Measurements from ENCODE around the gene CBX7. TPM values are rescaled to one million over a fixed set of nuclear protein-coding genes. Genes with fewer than 3 reads are reported as not detected.
A peak's percentile ranks its signal among the peaks of the same experiment; 100 is the strongest.

CBX7 gene
- total and polyA plus RNA-seq, 2 of the 4 experiments (the other 2 are of a cell fraction), result 0.90 to 3.6 TPM

- Histone ChIP-seq H3K4me1 (ENCODE audit: control insufficient read depth, insufficient read depth, low read length) (peaks cover 15% of the 10 kb centered on the region), H4K91ac (ENCODE audit: insufficient read depth, low read depth, low read length) (no peak overlapping the region; the same call in 1 of the 2 replicates), H2AFZ (replicated peaks; ENCODE audit: low read length, poor library complexity) (peak overlapping the region; percentile 66), H2AK5ac (ENCODE audit: low read depth, low read length) (no peak overlapping the region), H3K9me1 (ENCODE audit: insufficient read depth, low read length) (peaks cover 17% of the 10 kb centered on the region), H3K4me3 (ENCODE audit: insufficient read depth, low read depth, low read length) (no peak overlapping the region), H2BK120ac (ENCODE audit: low read depth, low read length) (no peak overlapping the region), H2AK9ac (replicated peaks; ENCODE audit: low read depth, low read length, poor library complexity) (no peak overlapping the region), H4K20me1 (ENCODE audit: insufficient read depth, low read length) (no peaks in the 10 kb centered on the region), H3K18ac (ENCODE audit: low read depth, low read length) (no peak overlapping the region), H3K4ac (ENCODE audit: low read depth, low read length) (no peak overlapping the region), H3K23ac (ENCODE audit: low read depth, low read length) (no peak overlapping the region), H3K4me2 (ENCODE audit: low read depth, low read length) (no peak overlapping the region), H3K14ac (replicated peaks; ENCODE audit: low read depth, low read length) (0 out of 2 replicates have a peak overlapping the region, but pooled peaks have one; percentile 37), H3K27me3 (ENCODE audit: control insufficient read depth, insufficient read depth, low read length) (no peaks in the 10 kb centered on the region), H4K8ac (ENCODE audit: low read depth in 2 of 2, low read length in 2 of 2) (no peak overlapping the region), H2BK5ac (ENCODE audit: low read depth, low read length, poor library complexity, severe bottlenecking) (no peak overlapping the region), H2BK20ac (ENCODE audit: low read depth, low read length) (no peak overlapping the region; the same call in 1 of the 2 replicates), H4K5ac (ENCODE audit: low read depth, low read length) (no peak overlapping the region), H3K9ac (ENCODE audit: low read depth, low read length) (no peak overlapping the region), H3K56ac (ENCODE audit: extremely low read depth, insufficient read depth, low read length) (no peak overlapping the region), H3K27ac (ENCODE audit: insufficient read depth, low read length) (no peak overlapping the region), H3K79me1 (ENCODE audit: low read depth in 1 of 2, low read length in 2 of 2) (no peaks in the 10 kb centered on the region), H2BK15ac (ENCODE audit: low read depth, low read length) (no peak overlapping the region), H3K9me3 (ENCODE audit: control insufficient read depth, insufficient read depth, low read length) (0 out of 2 replicates have a peak, but pooled peaks cover 3% of the 10 kb centered on the region), H3K36me3 (ENCODE audit: control insufficient read depth, insufficient read depth, low read length) (no peaks in the 10 kb centered on the region)
- intact Hi-C loops (cut with micrococcal nuclease) (no loop called here), in situ Hi-C loops (cut with MboI; ENCODE audit: low sequenced_read_pairs) (no loop called here), dilution Hi-C loops (cut with HindIII; ENCODE audit: low sequenced_read_pairs, unreplicated experiment) (no loop called here)
- ChIA-PET CTCF (no interaction called here), POLR2A (ENCODE audit: unreplicated experiment) (no interaction called here)
- BruUV-seq (replicated peaks), result no TSS peak
- no CpG with 5 or more reads among the region's 8 CpGs for WGBS, 2 experiments (ENCODE audit: extremely low coverage in 2 of 2, insufficient read length in 1 of 2)
- no peak for TF ChIP-seq RFX5 (IDR thresholded peaks at IDR 0.05; ENCODE audit: low read depth, low read length)
- TF ChIP-seq SMC3 (IDR thresholded peaks at IDR 0.05; ENCODE audit: low read depth, low read length), result no peak
- TF ChIP-seq MAFK (IDR thresholded peaks at IDR 0.05; ENCODE audit: low read depth, low read length), result no peak
- no peak for DNase-seq
- ATAC-seq (ENCODE audit: low read depth), result no peak
Measured at GRCh38 chr22:39181356-39181755, 28.9 kb upstream of the CBX7 start.

All from IMR-90 (cell line).